CD4-positive, alpha-beta T cell treated with Interleukin-2 at 100 ng/mL for 4 hours (primary cell): ENCODE data around the gene USP21.
A peak's percentile ranks its signal among the peaks of the same experiment; 100 is the strongest.
"Not testable (repeated sequence)": the region's sequence is repeated elsewhere in the genome, so short reads cannot be mapped to it uniquely, and the experiment has no call there.

Experiments used
- DNase-seq: peaks from one replicate; pipeline ENCODE4 v3.0.0-alpha.2; 2020; ENCODE audit warnings: low spot score

The USP21 gene, protein sequence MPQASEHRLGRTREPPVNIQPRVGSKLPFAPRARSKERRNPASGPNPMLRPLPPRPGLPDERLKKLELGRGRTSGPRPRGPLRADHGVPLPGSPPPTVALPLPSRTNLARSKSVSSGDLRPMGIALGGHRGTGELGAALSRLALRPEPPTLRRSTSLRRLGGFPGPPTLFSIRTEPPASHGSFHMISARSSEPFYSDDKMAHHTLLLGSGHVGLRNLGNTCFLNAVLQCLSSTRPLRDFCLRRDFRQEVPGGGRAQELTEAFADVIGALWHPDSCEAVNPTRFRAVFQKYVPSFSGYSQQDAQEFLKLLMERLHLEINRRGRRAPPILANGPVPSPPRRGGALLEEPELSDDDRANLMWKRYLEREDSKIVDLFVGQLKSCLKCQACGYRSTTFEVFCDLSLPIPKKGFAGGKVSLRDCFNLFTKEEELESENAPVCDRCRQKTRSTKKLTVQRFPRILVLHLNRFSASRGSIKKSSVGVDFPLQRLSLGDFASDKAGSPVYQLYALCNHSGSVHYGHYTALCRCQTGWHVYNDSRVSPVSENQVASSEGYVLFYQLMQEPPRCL

DNA sequence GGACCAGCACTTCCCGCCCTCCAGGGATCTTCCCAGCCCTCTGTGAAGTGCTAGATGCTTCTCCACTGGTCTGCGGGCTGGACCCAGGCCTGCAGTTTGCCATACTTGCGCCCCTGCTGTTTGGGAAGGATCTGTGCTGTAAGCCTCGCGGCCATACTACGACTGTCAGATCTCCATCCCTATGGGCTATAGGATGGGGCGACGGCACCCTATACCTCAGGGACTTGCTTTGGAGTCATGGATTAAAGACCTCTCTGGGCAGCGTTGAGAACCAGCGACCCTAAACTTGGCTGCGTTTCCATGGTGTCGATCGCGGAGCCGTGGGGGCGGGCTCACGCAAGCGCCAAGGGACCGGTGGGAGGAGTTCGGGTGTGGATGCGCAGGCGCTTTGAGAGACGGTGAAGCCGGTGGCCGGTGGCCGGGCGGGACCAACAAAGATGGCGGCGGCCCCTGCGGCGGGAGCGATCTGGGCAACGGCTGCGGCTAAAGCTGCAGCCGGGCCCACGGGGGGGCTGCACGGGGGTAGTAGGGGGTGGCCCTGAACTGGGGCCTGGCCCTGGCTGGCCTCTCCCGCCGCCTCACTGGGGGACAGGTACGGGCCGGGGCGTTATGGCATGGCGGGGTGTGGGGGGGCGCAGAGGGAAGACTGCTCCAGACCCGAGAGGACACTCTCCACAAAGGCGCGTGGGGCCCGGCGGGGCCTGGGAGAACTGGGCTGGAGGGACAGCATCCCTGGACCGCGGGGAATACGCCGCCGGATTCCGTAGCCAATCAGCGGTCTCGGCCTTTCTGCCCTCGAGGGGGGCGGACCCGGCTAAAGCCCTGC is at the start of gene USP21:
TSS of gene USP21 (plus strand) at position 414 of the 826 bp plus-strand sequence. CDS start 1,141 bp downstream, outside the sequence.
- DNase-seq = peak; percentile 94

DNA sequence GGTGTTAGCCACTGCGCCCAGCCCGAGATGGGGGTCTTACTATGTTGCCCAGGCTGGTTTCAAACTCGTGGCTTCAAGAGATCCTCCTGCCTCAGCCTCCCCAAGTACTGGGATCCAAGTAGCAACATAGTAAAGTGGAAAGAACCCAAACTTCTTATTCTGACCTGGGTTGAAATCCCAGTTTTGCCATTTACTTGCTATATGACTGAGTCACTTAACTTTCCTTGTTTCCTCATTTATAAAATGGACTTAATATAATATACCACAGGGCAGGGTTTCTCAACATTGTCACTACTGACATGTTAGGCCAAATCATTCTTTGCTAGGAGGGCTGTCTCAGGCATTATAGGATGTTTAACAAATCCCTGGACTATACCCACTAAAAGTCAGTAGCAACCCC is 48.2 kb upstream of the USP21 start:
- DNase-seq = no peak

DNA sequence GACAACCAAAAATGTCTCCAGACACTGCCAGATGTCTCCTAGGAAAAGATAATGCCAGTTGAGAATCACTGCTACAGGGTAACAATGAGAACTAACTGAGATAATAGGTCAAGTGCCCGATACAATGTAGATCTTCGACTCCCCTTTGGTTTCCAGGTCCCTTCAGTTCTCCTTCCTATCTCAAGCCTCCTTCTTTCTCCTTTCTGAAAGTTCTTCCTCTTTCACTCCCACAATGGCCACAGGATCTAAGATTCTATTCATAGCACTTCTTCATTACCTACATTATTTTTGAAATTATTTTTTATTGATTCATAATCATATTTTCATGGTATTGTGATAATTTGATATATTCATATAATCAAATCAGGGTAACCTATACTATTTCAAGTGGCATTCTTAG is 47.8 kb upstream of the USP21 start:
- DNase-seq = no peak

DNA sequence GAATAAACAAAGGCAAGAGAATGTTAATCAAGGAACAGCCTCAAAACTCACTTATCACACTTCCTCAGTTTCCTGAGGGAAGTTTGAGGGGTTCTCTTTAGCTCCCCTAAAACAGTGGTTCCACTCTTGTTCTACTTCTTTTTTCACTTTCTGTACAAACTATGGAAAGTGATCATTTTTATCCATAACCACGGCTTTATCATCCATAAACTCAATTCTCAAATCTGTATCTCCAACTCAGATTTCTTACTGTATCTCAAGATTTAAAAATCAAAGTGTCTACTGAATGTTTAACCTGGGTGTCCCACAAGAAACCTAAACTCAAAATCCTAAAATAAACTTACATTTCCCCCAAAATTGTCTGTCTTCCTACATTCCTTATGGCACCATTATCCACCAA is 45.4 kb upstream of the USP21 start:
- no peak for DNase-seq

DNA sequence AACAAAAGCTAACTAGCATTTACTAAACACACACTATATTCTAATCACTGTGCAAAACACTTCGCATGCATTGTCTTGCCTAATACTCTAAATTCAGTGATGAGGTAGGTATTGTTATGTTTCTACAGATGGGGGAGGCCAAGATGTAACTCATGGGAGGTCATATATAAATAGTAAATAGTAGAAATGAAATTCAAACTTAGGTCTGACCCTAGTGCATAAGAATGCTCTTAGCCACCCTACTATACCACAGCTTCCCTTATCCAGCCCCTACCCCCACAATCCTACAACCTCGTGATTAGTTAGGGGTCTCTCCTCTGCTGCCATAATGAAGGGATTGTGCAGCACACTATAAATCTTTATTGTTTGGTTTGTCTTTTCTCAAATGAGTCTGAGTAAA is 44.7 kb upstream of the USP21 start:
- no peak for DNase-seq

DNA sequence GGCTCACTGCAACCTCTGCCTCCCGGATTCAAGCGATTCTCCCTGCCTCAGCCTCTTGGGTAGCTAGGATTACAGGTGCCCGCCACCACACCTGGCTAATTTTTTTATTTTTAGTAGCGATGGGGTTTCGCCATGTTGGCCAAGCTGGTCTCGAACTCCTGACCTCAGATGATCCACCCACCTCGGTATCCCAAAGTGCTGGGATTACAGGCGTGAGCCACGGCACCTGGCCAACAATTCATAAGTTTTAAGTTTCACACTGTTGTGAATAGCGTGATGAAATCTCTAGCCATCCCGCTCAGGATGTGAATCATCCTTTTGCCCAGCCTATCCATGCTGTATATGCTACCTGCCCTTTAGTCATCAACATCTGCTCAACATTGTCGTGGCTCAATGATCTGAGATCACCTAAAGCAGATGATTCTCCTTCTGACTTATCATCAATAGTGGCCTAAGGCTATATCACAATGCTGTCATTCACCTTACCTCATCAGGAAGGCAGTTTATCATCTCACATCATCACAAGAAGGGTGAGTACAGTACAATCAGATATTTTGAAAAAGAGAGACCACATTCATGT is 44.1 kb upstream of the USP21 start:
- DNase-seq = peak; percentile 53

DNA sequence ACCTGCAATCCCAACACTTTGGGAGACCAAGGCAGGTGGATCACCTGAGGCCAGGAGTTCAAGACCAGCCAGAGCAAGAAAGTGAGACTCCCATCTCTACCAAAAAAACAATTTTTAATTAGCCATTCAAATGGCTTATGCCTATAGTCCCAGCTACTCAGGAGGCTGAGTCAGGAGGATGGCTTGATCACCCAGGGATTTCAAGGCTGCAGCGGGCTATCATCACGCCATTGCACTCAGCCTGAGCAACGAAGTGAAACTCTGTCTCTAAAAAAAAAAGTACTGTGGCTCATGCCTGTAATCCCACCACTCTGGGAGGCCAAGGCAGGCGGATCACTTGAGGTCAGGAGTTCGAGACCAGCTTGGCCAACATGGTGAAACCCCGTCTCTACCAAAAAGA is 43.3 kb upstream of the USP21 start:
- DNase-seq = not testable (repeated sequence)

DNA sequence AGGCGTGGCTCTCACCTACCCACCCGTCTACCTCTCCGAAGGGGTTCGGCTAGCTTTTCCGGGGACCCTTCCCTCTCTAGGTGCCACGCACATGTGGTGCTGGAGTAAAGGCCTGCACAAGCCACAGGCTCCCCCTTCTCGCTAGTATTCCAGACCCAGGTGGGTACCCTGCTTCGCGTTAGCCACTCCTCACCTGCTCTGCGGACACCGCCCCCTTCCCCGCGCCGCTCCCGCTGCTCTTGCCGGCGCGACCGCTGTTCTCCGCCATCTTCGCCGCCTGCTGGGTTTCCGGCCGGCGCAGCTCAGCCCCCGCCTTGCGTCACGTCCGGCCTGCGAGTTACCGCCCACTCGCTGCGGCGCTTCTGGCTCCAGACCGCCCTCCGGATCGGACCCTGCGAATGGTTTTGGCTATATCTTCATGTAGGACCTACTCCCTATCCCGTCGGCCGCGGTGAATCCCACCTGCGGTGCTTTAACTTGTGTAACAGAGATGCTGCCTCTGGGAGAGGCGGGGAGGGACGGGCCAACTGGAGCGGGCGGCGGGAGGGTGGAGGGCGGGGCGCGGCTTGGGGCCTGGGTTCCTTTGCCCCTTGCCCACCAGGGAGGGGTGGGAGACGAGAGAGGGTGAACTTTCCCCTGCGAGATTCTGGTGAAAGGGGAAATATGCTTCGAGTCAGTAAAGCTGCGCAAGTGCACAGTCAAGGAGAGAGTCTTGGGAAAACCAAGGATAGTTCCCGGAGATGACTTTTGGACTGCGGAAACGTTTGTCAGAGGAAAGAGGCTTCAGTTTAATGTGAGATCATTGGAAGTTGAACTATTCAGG is 41.3 kb upstream of the USP21 start, which contains the start of the genes NIT1 and PFDN2:
TSS of gene NIT1 (plus strand) at position 347 of the 823 bp plus-strand sequence. CDS start at position 419, 72 bp downstream.
TSS of gene PFDN2 (minus strand) at position 279 of the 823 bp plus-strand sequence. CDS start at position 268, 11 bp downstream.
- peak; percentile 76 for DNase-seq

DNA sequence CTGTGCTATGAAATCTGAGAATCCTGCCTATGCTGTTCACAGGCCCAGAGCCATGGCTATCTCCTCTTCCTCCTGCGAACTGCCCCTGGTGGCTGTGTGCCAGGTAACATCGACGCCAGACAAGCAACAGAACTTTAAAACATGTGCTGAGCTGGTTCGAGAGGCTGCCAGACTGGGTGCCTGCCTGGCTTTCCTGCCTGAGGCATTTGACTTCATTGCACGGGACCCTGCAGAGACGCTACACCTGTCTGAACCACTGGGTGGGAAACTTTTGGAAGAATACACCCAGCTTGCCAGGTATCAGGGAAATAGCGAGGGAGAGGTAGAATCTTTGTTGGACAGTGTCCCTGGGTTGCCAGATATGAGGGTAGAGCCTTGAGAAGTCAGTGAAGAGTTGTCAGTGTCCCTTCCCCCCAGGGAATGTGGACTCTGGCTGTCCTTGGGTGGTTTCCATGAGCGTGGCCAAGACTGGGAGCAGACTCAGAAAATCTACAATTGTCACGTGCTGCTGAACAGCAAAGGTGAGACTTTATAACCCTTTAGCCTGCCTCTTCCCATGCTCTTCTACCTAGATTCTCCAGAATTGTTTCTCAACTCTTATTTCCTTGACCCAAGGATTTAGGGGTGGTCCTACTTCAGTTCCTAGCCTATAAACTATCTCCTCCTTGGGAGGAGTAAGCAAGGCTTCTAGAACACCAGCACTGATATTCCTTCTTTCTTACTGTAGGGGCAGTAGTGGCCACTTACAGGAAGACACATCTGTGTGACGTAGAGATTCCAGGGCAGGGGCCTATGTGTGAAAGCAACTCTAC is 40.0 kb upstream of the USP21 start:
- DNase-seq = peak; percentile 71

DNA sequence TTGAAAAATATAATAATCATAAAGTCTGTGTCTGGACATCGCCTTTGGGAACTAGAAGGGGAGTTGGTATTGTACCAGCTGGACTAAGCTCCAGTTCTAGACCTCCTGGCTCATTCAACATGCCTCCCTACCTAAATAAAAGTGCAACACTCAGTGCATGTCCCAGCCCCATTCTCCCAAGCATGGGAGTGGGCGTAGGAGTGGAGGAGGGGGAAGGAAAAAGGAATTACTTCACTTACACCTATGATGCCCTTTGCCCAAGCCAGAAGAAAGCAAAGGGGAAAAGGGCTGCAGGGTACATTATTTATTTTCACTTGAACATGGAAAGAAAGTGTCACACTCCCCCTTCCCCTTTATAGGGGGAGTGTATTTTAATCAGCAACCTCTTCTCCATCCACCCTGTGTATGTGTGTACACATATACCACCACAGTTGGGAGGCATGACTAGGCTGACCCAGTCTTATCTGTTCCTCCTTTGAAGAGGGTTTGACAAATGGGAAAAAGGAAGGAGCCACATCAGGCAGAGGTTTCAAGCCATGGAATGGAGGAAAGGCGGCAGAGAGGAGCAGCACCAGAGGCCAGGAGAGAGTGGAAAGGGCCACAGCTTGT is 38.2 kb upstream of the USP21 start:
- DNase-seq = no peak

DNA sequence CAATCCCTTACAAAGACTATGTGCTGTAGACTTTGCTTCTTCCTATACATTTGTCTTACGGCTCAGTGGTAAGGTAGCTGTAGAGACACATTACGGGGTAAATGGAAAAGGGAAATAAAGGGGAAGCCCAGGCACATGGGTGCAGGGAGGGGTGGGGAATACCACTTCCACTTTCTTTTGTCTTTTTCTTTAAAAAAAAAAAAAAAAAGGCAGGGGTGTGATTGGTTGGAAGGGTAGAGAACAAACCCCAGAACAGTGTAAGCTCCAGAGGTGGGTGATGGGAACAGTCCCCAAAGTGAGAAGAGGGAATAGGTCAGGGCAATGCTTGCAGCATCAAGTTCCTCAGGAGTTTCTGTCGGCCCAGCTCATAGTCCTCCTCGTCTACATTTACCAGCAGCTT is 37.5 kb upstream of the USP21 start:
- DNase-seq = no peak

DNA sequence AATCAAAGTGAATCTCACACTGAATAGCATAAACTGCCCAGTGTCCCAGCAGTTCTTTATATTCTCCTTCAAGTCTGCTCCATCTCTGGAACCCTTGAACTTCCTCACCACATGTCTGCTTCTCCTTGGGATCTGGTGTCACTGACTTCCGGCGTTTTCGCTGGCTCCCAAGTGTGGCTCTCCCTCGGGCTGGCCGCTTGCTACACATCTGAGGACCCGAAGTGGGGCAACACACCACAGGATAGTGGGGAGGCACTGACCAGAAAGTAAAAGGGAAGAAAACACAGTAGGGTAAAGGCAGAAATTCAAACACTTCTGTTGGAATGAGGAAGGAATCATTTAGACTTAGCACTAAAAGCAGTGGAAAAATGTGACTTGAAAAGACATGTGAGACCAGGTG is 36.3 kb upstream of the USP21 start:
- DNase-seq = no peak

DNA sequence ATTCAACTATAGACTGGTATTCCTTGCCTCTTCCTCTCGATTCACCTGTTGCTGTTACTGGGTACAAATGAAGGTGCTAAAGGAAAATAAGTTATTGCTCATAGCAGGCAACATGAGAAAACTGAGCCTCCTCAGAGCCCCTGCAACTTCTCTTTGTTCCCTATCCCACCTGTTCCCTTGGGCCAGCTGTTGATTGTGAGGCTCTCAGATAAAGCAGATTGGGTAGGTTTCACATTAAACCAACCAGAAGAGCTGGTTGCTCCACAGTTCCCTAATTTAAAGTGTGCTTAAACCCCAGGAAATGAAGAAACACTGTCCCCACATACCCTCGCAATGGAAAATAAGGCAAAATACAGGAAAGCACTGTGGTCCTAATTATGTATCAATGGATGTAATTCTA is 31.7 kb upstream of the USP21 start:
- DNase-seq = no peak

DNA sequence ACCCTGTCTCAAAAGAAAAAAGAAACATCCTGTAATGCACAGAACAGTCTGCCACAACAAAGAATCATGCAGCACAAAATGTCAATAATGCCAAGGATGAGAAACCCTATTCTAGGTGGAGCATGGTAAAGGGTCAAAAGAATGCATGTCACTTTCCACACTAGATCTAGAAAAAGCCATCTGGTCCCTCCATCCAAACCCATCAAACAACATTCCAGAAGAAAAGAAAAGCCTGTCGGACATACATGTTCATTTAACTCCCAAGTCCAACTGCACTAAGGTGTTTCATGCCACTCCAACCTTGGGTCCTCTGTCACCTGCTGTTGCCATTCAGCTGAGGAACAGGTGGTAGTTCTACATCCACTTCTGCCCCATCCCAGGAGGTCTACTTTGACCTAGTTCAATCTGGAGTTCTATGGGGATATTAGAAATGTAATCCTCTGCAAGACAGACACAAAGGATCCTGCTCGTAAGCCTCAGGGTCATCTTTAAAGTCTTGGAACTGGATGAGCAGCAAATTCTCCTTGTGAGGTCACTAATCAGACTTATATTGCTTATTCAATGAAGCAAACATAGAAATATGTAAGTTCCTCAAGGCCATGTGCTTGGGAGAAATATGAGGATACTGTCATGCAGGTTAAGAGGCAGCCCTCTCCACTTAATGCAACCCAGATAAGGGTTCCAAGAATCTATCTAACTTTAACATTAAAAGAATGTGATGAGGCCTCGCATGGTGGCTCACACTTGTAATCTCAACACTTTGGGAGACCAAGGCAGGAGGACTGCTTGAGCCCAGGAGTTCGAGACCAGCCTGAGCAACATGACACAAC is 30.5 kb upstream of the USP21 start:
- DNase-seq = no peak

DNA sequence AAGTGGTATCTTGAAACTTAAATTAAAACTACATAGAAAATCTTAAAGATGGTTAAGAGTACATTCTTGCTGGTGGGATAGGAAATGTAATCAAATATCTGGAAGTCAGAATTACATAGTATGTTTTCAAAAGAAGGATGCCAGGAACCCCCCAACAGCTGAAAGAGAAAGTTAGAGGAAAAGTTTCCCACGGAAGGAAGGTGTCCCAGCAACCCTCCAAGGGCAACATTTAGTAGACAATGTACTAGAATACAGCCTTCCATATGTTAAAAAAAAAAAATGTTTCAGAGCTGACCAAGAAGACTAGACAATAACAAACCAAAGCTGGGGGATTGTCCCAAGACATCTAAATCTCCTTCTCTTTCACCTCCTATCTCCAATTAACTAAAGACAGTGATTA is 29.0 kb upstream of the USP21 start:
- DNase-seq = no peak

DNA sequence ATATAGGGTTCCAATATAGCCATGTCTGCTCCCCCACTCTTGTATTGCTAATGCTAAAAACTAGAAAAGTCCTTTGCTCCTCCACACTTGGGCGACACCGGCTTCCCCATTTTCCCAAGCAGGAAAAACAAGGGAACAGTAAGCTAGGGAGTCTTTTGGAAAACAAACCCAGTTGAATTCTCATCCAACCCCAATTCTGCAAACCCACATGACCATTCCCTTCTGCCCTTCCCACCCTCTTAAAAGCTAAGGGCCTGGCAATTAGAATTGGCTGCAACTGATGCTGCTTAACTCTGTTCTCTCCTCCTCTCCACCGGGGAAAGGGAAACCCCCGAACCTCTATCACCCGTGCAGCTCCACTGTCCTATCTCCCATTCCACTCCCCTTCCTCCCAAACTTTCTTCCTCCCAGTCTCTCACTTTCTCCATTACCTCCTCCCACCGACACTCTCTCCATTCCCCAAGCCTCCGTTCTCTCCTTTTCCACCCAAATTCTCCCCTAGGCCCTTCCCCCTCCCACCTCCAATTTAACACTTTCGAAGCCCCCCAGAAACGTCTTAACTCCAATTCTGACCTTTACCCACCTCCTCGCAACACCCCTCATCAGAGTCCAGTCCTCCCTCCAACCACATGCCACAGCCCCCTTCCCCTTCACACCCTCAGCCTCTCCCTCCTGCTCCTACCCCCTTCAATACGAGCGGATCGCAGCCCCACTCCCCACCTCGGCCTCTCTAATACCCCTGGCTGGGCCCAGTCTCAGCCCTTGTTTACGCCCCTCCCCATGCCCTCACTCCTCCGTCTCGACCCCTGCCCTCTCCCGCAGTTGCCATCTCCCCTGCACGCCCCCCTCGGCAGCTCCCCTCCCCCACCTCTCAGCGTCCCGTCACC is 27.5 kb upstream of the USP21 start:
- no peak for DNase-seq

DNA sequence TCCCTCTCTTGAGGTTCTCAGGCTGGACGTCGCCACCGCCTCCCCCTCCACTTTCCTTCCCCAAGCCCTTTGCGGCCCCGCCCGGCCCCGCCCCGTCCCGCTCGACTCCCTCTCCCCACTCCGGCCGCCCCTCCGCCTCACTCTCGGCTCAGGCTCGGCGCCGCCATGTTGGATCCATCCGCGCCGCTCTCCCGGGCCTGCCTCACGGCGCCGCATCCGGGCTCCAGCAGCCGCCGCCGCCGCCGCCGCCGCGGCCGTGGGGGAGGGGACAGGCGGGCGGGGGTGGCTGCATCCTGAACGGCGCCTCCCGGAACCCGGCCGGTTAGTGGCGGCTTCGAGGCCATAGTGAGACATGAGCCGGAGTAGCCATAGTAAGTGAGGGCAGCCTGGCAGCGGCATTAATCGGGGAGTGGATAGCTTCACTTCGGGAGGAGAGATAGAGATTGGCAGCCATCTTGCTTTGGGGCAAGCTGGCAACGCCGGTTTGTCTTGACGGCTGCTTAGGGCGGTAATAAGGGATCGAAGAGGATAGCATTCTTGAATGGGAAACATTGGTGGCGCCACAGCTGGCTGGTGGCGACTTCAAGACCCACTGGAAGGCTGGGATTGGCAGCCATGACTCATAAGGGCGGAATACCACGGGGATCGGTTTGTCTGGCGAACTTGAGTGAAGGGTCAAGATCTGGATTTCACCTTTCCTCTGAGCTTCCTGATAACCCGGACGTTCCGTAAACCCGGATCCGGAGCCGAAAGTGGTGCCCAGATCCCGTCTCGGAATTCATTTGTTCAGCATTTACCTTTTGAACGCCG is 26.7 kb upstream of the USP21 start, which contains the start of gene DEDD:
TSS of gene DEDD (minus strand) at position 258 of the 810 bp plus-strand sequence. CDS start 8,205 bp downstream, outside the sequence.
- DNase-seq = peak; percentile 95
